DMS 273 (cell line): ENCODE data around the gene MAST4.

Experiments used
- DNase-seq: peaks from one replicate; lab custom pipeline; 2025; ENCODE audit not compliant: unreplicated experiment; lab: John Stamatoyannopoulos, UW

MAST4 gene

DNA sequence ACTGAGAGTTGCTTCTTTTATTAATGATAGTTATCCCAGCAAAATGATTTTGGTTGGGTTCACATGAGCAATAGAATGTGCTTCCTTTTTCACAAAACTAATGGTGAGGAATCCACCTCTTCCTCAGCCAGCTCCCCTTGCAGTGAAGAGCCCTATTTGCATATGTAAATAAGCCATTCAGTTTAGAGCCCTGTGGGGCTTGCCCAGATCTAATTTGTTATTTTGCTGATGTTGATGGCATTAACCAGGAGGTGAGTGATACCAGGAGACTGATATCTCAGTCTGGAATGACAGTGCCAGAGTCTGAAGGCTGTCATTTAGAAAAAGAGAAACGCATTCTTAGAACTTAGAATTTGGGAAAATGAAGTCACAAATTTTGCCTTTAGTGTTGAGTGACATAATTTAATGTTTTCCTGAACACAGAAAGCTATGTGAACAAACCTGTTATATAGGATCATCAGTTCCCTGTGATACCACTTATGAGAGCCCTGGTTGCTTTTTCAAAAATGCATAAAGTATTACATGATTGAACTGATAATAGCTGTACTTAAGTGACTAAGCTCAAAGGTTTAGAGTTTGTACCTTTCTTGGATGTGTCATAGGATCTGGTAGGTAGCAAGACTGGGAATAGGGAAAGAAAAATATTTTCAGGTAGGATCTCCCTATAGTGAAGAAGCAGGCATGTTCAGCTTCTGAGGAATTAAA, 271.6 kb downstream of the MAST4 start:
- no peak for DNase-seq

DNA sequence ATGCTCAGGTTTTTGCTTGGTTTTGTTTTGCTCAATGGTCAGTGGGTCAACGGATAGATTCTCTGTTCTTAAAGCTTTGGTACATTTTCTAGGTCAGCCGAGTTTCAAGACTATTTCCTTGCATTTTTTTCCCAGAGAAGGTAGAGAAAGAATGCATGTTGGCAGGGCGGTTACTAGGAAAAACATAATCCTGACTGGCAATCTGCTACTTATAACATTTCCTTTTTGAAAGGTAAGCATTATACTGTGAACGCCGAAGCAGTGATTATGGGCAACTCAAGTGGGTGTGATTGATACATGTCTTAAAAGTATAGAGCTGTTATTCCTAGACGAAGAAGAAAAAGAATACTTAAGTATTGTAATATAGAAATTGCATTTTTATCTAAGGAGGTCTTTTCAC, 273.2 kb downstream of the MAST4 start:
- DNase-seq: no peak

DNA sequence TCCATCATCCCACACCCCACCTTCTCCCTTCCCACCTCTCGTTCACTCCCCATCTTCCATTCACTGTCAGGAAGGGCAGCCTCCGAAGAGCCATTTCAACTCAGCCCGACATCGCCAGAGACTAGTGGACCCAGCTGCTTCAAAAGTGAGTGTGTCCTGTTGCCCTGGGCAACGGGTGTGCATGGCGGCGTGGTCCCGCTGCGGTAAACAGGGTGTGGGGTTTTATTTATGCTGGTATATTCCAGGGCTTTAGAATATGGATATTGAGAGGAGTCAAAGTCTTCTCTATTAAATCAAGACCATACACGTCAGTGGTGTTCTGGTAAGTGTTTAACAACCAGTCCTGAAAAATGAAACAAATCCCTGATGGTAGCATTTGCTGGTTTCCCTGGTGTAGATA, 274.5 kb downstream of the MAST4 start:
- DNase-seq: no peak

DNA sequence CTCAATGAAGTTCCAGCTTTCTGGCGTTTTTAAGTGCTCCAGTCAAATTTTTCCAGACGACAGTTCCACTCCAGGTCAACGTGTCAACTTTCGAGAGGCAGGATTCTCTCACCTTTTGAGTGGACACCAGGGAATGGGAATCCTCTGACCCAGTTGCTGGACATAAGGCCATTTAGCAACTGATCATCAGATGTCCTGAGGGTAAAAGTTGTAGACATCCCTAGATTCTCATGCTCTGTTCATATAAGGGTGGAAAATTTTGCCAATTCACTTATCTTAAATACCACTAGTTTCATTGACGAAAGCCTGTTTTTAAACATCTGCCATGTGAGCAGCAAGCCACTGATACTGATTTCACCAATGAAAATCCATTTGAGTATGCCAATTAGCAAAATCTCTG, 275.5 kb downstream of the MAST4 start:
- no peak for DNase-seq

DNA sequence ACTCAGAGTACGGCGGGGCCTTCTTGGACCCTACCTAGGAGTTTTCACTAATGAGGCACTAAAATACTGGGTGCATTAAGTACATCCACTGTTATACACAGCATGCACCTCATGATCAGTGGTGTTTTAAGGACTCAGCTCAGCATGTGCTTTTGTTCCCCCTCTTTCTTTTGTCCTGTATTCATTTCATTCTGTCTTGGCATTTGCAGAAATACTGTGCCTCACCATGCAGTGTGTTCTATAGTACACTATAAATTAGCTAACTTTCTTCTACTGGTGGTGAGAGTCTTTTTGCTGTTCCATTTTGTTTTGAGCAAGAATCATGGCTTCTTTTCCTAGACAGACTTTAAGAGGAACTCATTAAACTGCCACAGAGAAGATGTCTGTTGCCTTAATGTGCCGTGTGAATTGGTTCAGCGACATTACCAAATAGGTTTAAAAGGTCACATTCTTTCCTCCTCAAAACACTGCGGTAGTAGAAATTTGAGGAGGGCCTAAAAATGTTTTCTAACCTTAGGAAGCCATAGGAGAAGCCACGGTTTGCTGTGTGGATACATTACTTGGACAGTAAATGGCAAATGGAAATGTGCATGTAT, 276.6 kb downstream of the MAST4 start:
- no peak for DNase-seq

DNA sequence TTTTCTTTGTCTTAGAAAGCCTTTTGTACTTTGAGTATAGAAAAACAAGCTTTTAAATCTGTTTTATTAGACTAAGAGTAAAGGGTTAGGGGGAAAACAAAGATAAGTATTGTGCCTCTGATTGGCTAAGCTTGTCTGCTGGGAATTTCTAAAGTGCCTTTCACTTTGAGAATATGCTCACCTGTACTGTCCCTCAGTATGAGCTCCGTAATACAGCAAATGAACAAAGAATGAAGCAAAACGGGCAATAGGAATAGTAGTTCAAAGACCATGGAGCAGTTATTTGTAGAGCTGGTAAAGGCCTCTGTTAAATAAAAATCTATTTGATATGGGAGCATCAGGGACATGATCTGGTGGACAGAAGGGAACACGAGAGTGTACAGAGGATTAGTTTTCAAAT, 277.8 kb downstream of the MAST4 start:
- DNase-seq: no peak

DNA sequence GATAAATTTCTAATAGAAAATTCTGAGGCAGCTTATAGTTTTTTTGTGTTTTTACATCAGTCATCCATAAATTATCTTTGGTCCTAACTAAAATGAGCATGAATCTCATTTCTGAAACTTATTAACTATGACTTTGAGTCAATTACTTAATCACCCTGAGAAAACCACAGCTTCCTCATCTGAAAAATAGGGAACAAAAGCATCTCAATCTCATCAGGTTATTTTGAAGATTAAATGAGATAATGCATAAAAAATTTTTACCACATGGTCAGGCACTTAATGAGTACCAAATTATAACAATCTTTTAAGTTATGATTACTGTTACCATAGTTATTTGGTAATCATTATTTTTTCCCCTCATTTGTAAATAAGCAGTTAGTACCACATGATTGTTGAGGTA, 279.1 kb downstream of the MAST4 start:
- DNase-seq: no peak

DNA sequence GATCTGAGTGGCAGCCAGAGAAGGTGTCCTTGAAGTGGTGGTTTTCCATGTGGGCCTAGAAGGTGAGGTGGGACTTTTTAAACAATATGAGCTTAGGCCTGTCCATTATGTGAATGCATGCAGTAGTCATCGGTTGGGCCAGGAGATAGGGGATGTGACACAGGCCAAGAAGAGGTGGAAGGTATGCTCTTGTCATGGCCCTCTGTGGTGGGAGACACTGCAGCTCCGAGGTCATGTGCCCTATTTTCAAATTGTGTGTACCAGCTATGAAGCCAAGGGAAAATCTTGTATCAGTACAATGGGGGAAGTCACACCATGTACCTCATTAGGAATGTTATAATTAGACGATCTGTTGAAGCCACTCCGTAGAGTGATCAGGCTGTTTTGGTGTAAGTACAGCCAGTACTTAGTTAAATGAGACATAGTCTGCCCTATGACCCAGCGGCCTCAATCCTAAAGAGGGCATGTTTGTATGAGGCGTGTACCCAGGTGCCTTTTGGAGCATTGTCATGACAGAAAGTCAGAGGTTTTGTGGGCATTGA, 280.1 kb downstream of the MAST4 start:
- DNase-seq: no peak

DNA sequence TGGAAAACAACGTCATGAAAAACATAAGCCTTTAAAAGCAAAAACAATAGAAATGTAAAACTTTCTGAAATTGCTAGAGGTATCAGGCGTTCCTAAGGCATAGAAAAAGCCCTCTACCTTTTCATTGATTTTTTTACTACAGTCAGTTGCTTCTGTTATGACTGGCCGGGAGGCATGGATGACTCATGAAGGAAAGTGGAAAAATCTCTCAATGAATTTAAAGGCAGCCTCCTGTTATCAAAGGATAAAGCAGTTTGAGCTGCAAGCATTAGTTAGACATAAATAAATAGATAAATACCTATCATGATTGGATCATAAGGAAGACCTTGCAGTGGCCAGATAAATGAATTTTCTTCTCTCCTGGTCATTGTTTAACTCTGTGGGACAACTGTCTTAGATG, 281.6 kb downstream of the MAST4 start:
- DNase-seq: no peak

DNA sequence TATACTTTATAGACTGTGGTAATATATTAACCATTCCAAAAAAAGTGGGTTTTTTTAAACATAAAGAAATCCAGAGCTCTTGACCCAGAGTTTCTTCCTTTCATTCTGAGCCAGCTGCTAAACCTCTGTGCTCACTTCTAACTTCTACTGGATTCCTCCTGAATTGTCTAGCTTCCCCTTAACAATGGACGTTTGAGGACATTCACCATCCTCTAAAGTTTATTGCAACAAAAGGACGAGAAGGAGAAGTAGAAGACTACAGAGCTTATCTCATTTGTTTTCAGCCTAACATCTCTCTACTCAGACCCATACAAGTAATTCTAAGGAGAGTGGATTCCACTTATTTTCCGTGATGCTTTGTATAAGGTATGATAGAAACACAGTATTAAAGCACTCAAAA, 284.2 kb downstream of the MAST4 start:
- DNase-seq: no peak

DNA sequence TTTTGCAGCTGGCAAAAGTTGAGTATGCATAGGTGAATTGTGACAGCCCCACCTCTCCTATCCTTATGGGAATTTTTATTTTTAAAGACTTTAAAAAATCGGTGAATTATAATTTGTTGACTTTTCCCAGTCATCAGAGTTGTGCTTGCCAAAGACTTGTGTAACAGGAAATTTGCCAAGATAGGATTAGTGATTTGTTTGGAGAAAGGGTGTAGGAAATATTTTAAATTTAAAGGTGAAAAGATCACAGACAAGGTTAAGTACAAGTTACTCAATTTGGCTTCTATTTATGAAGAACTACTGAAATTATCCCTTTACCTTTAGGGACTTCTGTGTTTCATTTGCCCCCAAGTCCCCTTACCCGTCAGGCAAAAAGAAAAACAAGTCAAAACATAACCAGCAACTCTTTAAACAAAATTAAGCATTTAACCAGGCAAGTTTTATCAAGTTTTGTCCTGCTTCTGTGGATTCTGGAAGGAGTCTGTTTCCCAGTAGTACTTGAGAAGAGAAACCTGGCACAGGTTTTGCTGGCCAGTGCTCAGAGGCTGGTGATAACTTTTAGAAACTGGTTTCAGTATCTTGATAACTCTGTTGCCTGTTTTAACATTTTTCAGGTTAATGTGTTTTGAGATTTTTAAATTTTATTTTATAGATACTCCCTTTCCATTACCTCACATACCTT, 285.4 kb downstream of the MAST4 start:
- DNase-seq: peak; percentile 19

DNA sequence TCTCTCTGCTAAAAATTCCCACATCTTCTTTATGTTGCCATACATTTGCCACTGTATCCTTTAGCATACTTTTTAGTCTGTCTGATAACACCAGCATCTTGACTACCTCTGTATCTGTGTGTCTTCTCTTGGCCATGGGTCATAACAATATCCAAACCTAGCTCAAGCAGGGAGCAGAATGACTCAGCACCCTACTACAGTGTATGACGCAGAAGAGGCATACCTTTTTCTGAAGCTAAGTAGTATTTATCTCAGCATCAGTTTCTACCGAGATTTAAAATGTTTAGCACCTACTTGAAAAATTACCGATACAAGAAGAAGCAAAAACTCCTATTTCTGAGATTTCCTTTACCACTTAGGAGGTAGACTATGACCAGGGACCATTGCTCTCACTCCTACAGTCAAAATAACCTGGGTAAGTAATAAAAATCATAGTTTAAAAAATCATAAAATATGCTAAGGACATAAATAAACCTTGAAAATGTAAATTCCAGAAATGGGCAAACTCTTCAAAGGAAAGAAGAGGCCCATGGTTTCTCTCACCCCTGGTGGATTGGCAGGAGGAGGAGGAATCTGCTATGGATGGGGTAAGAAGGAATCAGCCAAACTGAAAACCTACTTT, 286.5 kb downstream of the MAST4 start:
- no peak for DNase-seq

DNA sequence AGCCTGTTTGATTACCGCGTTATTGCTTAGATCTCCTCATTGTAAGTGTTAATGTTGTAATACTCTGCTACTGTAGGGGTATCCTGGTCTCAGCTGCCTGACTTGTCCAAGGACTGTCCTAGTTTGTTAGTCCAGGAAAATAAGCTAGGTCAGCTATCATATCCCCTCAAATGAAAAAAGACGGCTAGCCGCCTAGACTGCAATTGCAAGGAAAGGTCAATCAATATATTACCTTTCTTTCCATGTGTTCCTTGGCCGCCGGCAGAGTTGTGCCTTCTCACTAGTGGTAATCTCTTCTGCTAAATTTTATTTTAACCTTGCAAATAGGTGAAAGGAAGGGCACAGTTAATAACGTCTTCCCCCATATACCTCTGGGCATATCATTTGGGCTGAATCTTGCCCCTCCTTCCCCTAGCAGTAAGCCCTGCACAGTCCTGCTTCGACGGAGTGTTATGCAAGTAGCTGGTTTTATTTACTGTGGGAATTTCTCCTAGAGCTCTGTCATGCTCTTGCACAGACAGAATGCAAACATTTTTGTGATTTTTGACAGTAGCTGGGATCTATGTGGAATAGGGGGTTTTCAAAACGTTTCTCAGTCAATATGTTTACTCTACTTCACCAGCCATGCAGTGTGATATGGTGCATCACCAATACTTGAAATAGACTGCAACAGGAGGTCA, 288.5 kb downstream of the MAST4 start:
- DNase-seq: no peak

DNA sequence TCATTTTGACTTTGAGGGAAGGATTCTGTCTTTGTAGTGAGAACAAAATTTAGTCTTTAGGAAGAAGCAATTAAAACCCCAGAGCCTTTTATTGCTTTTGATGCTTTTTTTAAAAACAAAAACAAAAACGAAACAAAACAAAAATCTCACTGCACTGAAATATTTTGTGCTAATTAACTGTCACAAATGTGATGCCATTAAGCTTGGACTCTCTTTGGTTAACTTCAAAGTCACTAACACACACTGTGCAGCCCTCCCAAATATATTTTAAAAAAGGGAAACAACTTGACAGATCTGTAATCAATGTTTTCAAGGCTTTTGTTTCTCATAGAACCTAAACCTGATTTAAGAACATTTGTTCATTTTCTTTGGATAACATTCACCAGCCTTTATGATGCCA, 290.7 kb downstream of the MAST4 start:
- no peak for DNase-seq

DNA sequence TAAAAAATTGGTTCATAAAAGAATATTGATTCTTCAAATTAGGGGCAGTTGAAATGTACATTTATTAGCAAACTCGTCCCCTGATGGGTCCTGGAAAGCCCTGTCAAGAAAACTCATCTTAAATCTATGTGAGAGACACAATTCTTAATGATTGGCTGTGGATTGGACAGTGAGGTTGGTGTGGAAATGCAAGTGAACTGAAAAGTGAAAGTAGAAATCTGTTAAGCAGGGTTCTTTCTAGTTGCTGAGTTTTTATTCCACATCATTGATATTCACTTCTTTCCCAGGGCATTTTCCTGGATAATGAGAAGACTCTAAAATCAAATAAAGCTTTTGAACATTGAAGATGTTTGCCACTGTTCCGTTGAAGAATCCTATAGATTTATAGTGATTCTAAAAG, 292.4 kb downstream of the MAST4 start:
- no peak for DNase-seq

DNA sequence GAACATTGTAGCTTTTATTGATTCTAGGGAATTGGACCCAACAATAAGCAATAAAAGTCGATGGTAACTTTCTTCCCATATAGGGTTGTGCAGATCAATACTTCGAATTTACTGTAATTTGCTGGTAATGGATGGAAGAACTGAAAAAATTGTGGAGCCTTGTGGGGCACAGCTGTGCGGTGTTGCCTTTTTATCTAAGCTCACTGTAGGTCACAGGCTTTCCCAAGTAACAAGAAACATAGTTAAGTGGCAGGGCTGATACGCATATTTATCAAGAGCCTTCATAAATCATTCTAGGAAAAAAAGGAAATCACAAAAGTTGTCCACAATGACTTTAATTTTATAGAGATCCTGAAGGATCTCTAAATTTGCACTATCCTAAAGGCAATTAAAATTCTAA, 292.9 kb downstream of the MAST4 start:
- no peak for DNase-seq

DNA sequence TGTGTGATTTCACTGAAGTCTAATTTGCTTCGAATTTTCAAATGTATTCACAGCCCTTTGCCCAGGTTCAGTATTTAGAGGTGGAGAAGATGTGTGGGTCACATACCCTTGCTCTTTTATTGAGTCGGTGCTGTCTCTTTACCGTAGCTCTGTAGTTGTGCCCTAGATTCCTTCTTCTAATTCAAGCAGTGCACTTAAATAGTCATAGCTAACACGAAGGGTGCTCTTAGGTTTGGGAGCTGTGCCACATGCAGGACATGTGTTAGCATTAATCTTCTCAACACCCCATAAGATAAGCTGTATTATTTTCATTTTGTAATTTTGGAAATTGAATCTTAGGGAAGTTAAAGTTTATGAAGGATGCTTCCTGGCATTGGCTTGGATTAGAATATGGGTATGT, 293.3 kb downstream of the MAST4 start:
- no peak for DNase-seq

DNA sequence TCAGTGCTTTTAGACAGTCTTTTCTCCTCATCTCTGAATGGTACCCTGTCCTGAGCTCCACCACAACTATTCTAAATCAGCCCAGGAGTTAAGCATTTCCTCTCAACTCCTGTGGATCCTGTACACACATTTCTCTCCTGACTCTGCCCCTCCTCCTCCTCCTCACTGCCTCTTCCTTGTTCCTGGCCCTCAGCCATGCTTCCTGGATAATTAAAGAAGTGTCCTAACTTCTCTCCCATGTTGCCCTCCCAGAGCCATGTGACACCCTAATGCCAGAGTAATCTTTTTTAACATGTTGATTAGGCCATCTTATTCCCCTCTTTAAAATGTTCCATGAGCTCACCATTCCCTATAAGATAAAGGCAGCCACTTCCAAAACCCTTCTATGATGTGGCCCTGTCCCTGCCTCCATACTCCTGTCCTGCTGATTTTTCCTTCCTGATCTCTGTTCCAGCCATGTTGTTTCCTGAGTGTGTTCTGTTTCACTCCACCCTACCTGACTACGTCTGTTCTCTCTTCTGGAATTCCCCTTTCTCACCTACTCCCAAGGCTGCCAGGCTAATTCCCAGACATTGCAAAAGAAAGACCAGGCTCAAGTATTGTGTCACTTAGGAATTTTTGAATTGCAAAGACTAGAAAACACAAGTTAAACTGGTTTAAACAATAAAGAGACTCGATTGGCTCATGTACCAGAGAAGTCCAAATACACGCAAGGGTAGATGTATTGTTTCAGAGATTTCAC, 295.2 kb downstream of the MAST4 start:
- no peak for DNase-seq

DNA sequence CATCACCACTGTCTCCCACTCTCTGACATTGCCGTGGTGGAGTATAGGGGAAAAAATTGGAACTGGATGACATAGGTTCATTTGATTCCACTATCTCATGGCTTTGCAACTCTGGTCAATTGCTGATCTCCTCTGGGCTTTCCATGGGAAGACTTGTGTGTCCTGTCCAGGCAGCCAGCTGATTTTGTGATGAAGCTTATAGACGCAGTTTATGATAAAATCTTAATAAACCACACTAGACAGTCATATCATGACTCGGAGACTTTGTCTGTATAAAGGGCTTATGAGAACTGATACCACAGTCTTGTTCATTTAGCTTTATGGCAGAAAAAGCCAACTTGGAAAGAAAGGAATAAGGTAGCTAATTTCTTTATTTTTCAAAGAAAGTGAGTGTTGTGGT, 296.5 kb downstream of the MAST4 start:
- no peak for DNase-seq

DNA sequence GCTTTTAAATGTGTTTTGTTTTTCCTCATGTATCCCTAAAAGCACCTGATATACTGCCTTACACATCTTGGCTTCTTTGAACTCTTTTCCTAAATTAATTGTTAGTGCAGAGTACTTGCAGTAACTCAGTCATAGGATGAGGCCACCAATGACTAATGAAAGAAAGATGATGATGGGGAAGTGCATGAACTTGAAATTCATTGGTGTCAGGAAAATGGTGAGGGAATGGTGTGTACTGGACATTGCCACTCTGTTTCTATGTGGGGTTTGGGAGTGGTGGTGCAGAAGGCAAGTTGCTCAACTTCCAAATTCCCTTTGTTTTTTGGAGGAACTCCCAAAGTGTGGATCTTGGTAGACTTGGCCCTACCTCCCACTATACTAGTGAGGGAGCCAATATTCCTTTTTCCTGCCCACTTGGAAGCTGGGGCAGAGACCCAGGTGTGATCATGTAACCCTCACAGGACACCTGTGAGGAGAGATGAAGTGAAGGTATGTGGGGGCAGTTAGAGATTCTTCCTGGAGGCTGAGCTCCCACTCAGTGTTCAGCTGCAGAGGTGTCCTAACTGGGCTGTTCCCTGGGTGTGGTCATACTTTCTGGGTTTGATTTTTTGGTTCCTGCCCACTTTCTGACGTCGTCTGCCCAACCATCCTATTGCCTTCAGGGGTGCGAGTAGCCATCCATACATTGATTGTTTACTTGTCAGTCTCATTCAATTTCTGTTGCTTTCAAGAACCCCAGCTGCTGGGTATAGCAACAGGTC, 298.5 kb downstream of the MAST4 start:
- no peak for DNase-seq
